ENCODE data around the gene GALNT13. TPM values are rescaled to one million over a fixed set of nuclear protein-coding genes. Genes with fewer than 3 reads are reported as not detected.

Gene GALNT13
- total and polyA plus RNA-seq, 2 of the 13 experiments (the other 11 are each of a cell fraction or from before 2014, with no cell fraction given): 1.3 to 5.0 TPM

GRCh38 chr2:154488801-154489200 is 617.1 kb downstream of the GALNT13 start:
- 9% methylated on average over 4 of the region's 4 CpGs for WGBS (ENCODE audit: low lambda C conversion rate)
- in situ Hi-C loops (cut with HindIII; ENCODE audit: extremely low pct_ligation_motif_present, low pct_unique_long_range_greater_than_20kb): no loop called here
- H2AFZ ChIP-seq (ENCODE audit: low read length): no peak overlapping the region
- H3K79me2 ChIP-seq (ENCODE audit: insufficient read depth, low read length): no peaks in the 10 kb centered on the region
- FAIRE-seq: no peak
- H3K9ac ChIP-seq (ENCODE audit: insufficient read depth, low read depth, low read length): no peak overlapping the region
- POLR2A ChIA-PET: no interaction called here
- CTCF ChIA-PET (ENCODE audit: low intra/inter-chr PET ratio, low total read pairs): no interaction called here
- TF ChIP-seq REL (CRISPR knock-in tag; conservative IDR thresholded peaks at IDR 0.05): no peak
- no peak for TF ChIP-seq ZFYVE20 (CRISPR knock-in tag; IDR thresholded peaks at IDR 0.05; ENCODE audit: borderline replicate concordance, low read depth)
- no peak for TF ChIP-seq ZBTB1 (CRISPR knock-in tag; IDR thresholded peaks at IDR 0.05; ENCODE audit: borderline replicate concordance)
- TF ChIP-seq SIN3B (IDR thresholded peaks at IDR 0.05; ENCODE audit: low read length): no peak
- TF ChIP-seq ZNF788 (CRISPR knock-in tag; IDR thresholded peaks at IDR 0.05; ENCODE audit: borderline replicate concordance): no peak
- TF ChIP-seq MXD4 (CRISPR knock-in tag; IDR thresholded peaks at IDR 0.05): no peak
- TF ChIP-seq IRX3 (CRISPR knock-in tag; IDR thresholded peaks at IDR 0.05; ENCODE audit: borderline replicate concordance, low read depth): no peak
- no peak for TF ChIP-seq PLRG1 (conservative IDR thresholded peaks at IDR 0.05)
- TF ChIP-seq NFKB2 (CRISPR knock-in tag; IDR thresholded peaks at IDR 0.05; ENCODE audit: borderline replicate concordance): no peak
- no peak for TF ChIP-seq PRMT3 (CRISPR knock-in tag; IDR thresholded peaks at IDR 0.05; ENCODE audit: borderline replicate concordance, low read depth)
- TF ChIP-seq SETDB1 (CRISPR knock-in tag; IDR thresholded peaks at IDR 0.05; ENCODE audit: borderline replicate concordance): no peak
- no peak for TF ChIP-seq ZNF501 (CRISPR knock-in tag; IDR thresholded peaks at IDR 0.05)
- no peak for TF ChIP-seq ATM (IDR thresholded peaks at IDR 0.05; ENCODE audit: borderline replicate concordance)
- no peak for TF ChIP-seq ZNF607 (CRISPR knock-in tag; IDR thresholded peaks at IDR 0.05; ENCODE audit: borderline replicate concordance)
- no peak for TF ChIP-seq TCF7L2 (IDR thresholded peaks at IDR 0.05; ENCODE audit: low read depth, low read length)
- TF ChIP-seq, protein P1, sequence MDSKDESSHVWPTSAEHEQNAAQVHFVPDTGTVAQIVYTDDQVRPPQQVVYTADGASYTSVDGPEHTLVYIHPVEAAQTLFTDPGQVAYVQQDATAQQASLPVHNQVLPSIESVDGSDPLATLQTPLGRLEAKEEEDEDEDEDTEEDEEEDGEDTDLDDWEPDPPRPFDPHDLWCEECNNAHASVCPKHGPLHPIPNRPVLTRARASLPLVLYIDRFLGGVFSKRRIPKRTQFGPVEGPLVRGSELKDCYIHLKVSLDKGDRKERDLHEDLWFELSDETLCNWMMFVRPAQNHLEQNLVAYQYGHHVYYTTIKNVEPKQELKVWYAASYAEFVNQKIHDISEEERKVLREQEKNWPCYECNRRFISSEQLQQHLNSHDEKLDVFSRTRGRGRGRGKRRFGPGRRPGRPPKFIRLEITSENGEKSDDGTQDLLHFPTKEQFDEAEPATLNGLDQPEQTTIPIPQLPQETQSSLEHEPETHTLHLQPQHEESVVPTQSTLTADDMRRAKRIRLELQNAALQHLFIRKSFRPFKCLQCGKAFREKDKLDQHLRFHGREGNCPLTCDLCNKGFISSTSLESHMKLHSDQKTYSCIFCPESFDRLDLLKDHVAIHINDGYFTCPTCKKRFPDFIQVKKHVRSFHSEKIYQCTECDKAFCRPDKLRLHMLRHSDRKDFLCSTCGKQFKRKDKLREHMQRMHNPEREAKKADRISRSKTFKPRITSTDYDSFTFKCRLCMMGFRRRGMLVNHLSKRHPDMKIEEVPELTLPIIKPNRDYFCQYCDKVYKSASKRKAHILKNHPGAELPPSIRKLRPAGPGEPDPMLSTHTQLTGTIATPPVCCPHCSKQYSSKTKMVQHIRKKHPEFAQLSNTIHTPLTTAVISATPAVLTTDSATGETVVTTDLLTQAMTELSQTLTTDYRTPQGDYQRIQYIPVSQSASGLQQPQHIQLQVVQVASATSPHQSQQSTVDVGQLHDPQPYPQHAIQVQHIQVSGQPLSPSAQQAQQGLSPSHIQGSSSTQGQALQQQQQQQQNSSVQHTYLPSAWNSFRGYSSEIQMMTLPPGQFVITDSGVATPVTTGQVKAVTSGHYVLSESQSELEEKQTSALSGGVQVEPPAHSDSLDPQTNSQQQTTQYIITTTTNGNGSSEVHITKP (CRISPR knock-in tag; IDR thresholded peaks at IDR 0.05; ENCODE audit: low read depth): no peak
- TF ChIP-seq ZNF780A (CRISPR knock-in tag; IDR thresholded peaks at IDR 0.05): no peak
- no peak for TF ChIP-seq FIP1L1 (IDR thresholded peaks at IDR 0.05; ENCODE audit: borderline replicate concordance, insufficient read depth, low read depth, low read length)
- no peak for TF ChIP-seq SMAD3 (CRISPR knock-in tag; IDR thresholded peaks at IDR 0.05)
- no peak overlapping the region for H3K4me3 ChIP-seq (replicated peaks in 1 of 3; ENCODE audit: insufficient read depth in 1 of 3, low read depth in 2 of 3, low read length in 3 of 3)
- H3K4me1 ChIP-seq (ENCODE audit: insufficient read depth, low read length): peaks cover 14% of the 10 kb centered on the region
- no TSS peak for BruUV-seq (replicated peaks)
- H4K20me1 ChIP-seq (ENCODE audit: insufficient read depth, low read length): no peaks in the 10 kb centered on the region
- H3K36me3 ChIP-seq (replicated peaks in 1 of 2; ENCODE audit: control insufficient read depth in 1 of 2, insufficient read depth in 2 of 2, low read length in 2 of 2): no peaks in the 10 kb centered on the region
- no peak for DNase-seq (ENCODE audit: low spot score)
- no peaks in the 10 kb centered on the region for H3K27me3 ChIP-seq (ENCODE audit: control insufficient read depth in 1 of 2, insufficient read depth in 2 of 2, low read length in 2 of 2)
- no peak overlapping the region for H3K4me2 ChIP-seq (ENCODE audit: low read depth, low read length)
- ATAC-seq: no peak
- H3K27ac ChIP-seq (ENCODE audit: extremely low read length, insufficient read depth, low read length): no peak overlapping the region
- intact Hi-C loops (cut with micrococcal nuclease; ENCODE audit: unreplicated experiment): no loop called here
- no peaks in the 10 kb centered on the region for H3K9me3 ChIP-seq (ENCODE audit: low read length)
